8988T (cell line): ENCODE results near the gene POU3F1.

ENCODE experiments used
- DNase-seq: peaks from one replicate; pipeline ENCODE4 v3.0.0; 2011

POU3F1 gene

GRCh38 chr1:38026592-38027200, 19.9 kb downstream of the POU3F1 start:
- no peak for DNase-seq

DNA sequence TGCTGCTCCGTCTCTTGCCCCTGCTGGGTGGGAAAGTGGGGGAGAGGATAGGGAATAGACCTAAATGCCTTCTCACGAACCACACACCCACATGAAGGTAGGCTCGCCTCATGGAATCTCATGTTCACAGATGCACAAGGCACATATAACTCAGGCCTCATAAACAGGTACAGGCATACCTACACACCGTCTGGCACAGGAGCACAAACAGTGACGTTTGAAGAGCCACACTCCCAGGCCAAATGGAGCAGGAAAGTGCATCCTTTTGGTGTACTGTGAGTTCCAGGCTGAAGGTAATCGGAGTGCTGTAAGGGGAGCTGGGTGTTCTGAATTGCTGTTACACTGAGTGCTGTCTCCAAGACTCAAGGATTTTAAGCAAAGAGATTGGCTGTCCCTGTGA, 20.9 kb downstream of the POU3F1 start:
- no peak for DNase-seq

DNA sequence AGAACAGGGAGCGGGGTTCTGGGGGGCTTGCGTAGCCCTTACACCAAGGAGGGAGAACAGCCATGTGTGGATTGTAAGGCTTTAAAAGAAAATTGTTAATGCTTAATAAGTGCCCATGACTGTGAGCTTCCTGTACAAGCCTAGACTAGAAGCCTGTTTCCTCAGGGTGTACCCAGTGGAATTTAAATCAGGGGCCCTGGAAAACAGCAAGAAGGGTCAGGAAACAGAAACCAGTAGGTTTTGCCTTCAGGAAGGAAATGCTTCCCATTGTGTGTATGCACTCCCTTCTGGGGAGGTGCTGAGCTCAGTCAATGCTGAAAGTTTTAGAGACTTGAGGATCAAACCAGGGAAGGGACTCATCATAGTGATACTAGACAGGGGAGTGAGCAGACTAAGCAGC, 21.4 kb downstream of the POU3F1 start:
- no peak for DNase-seq

DNA sequence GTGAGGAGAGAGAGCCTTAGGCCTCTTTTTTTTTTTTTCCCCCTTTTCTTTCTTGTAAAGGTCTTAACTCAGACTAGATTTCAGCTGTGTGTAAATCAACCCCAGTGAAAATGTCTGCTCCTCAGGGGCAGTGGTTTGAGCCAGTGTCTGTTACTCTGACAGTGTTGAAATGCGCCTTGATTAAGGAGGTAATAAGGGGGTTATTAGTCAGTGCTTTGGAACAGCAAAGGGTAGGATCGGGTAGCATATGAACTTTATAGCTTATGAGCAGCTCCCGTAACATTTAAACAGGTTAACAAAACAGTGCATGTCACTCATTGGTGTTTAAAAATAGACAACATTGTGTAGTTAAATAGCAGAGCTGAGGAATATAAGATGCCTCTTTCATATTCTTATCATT, 23.8 kb downstream of the POU3F1 start:
- DNase-seq, result no peak

DNA sequence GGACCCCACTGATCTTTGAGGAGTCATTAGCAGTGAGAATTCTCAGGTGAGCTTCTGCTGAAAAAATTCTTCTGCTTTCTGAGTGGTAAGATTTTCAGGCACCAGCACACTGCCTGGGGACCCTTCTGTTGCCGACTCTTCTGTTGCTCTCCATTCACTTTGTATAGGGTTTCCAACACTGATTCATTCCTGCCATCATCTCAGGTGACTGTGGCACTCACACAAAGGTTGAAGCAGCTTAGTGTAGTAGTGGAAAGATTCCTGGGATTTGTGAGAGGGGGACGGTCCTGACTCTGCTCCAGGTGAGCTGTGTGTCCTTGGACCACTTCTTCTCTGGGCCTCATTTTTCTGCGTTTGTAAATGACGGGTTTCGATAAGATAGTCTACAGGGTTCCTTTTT, 24.6 kb downstream of the POU3F1 start:
- DNase-seq, result no peak

GRCh38 chr1:38020396-38020795, 26.2 kb downstream of the POU3F1 start:
- DNase-seq, result no peak

DNA sequence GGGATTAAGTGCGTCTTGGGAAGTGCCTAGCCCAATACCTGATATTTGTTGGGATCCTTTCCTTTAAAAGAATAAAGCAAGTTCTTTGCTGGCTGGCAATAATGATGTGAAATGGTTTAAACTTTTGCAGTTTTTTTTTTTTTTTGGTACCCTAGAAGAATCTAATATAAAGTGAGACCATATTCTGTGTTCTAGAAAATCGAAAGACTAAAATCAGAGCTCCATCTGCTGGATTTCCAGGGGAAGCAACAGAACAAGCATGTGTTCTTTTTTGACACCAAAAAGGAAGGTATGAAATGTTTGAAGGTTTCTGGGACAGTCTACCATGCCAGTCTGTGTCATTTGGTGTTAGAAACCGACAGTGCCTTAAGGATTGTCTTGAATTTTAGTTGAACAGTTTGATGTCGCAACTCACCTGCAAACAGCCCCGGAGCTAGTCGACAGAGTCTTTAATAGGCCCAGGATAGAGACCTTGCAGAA, 27.7 kb downstream of the POU3F1 start:
- DNase-seq, result no peak

DNA sequence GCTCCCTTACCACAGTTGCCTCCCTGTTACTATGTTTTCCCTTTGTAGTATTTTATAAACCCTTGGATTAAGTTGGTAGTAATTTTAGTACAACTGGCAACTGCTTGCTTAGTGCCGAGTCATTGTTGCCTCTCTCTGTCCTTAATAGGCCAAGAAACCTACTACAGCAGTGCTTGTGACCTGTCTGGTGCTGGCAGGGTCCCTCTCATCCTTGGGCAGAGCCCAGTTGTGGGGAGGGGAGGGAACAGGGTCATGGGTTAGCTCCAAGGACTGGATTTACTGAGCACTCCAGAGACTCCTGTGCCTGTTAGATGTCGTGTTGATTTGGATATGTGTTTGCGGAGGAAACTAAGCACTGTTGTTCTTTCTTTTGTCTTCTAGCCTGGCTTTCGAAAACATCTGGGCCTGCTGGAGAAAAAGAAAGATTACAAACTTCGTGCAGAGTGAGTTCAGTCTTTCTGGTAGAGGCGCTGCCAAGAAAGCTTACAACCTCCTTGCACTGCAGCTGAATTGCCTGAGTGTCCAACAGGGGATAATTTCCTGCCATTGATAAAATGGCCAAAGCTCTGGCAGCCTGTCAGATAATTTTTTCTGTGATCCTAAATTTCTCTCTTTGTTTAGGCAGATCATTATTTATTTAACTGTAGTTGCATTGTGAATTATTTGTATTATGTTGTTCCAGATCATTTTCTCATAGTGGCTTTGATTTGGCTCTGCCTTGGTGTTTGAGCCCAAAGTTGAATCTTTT, 30.4 kb downstream of the POU3F1 start:
- no peak for DNase-seq

- DNase-seq, result no peak
These were observed 31.7 kb downstream of the POU3F1 start for GRCh38 chr1:38014724-38015424.

DNA sequence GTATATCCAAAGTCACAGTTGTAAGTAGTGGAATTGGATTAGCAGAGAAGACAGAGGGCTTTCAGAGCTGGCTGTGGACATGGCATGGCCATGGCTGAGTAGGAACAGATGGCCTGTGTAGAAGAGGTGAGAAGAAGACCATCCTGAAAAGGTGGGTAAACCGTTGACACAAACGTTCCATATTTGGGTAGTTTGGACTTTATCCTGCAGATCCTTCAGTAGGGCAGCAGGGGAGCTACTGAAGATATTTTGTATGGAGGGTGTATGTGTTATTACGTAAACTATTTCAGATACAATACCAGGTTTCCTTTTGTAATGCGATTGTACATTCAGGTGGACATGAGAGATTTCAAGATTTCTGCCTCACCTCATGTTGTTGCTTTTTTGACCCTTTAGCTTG, 32.4 kb downstream of the POU3F1 start:
- DNase-seq, result no peak

- DNase-seq, result no peak
These were observed 33.4 kb downstream of the POU3F1 start for GRCh38 chr1:38013227-38013622.

- DNase-seq, result peak; percentile 51
These were observed 34.0 kb downstream of the POU3F1 start, which contains the start of gene UTP11 for GRCh38 chr1:38012363-38013226. Gene UTP11, plus strand, starts transcription at chr1:38012734. Its CDS starts 69 bp downstream, at chr1:38012803.

- no peak for DNase-seq
These were observed 36.8 kb downstream of the POU3F1 start for GRCh38 chr1:38009841-38010180.

DNA sequence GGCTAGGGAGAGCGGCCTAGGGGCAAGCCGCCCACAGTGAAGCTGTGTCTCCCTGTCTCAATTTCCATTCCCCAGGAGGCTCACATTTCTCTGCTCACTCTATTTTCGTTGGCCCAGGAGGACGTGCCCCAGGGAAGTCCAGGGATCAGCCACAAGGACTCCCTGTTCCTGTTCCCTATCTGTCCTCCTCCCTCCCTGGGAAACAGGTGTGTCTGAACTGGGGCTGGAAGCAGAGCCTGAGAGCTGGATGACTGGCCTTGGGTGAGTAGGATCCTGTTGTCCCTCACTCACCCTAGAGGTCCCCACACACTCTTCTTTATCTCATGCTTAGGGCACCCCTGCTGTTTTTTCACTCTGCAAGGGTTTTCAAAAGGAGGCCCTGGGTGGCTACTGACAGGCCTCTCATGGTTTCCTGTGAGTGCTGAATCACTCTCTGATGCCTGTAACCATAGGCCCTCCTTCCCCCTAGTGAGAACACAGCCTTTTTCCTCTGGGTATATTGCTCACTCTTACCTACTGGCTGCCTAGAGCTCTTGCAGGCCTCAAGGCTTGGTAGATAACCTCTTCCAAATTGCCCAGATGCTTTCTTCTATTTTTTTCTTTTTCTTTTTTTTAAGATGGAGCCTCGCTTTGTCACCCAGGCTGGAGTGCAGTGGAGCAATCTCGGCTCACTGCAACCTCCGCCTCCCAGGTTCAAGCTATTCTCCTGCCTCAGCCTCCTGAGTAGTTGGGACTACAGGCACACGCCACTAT, 37.3 kb downstream of the POU3F1 start:
- no peak for DNase-seq

GRCh38 chr1:38006008-38006828, 40.4 kb downstream of the POU3F1 start:
- no peak for DNase-seq

- DNase-seq, result peak; percentile 44
These were observed 41.2 kb downstream of the POU3F1 start, which contains the start of gene FHL3 for GRCh38 chr1:38005195-38006007. Gene FHL3, minus strand, starts transcription at chr1:38005514. Its CDS starts 6,102 bp downstream, at chr1:37999412.

DNA sequence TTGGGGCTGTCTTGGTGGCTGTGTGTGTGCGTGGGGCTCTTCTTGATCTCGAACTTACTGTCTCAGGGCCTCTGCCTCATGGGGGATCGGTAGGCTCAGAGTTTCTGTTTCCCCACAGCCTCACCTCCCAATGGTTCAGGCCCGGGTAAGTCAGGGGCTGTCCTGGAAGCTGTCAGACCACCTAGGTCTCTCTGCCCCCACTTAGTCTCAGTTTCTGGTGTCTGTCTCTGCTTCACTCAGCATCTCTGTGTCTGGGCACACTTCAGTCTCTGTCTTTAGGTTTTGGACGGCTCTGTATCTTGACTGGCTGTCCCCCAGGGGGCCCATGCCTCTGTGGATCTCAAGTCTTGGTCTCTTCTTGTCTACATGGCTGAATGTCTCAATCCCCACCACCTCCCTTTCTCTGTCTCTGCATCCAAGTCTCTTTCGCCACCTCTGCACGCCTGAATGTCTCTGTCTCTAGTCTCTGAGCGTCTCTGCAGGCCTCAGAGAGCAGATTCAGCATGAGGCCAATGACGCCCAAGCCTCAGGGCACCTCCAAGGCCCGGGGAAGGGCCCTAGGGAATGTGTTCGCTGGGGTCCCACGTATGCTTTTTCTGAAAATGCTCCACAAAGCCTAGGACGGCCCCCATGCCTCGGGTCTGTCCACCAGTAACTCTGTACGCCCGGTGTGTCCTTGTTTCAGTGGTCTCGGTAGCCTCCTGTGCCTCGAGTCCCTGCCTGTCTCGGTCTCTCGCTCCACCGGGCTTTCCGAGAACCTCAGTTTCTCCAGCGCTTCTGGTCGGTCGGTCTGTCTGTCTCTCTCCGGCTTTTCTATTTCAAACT, 42.1 kb downstream of the POU3F1 start:
- no peak for DNase-seq

DNA sequence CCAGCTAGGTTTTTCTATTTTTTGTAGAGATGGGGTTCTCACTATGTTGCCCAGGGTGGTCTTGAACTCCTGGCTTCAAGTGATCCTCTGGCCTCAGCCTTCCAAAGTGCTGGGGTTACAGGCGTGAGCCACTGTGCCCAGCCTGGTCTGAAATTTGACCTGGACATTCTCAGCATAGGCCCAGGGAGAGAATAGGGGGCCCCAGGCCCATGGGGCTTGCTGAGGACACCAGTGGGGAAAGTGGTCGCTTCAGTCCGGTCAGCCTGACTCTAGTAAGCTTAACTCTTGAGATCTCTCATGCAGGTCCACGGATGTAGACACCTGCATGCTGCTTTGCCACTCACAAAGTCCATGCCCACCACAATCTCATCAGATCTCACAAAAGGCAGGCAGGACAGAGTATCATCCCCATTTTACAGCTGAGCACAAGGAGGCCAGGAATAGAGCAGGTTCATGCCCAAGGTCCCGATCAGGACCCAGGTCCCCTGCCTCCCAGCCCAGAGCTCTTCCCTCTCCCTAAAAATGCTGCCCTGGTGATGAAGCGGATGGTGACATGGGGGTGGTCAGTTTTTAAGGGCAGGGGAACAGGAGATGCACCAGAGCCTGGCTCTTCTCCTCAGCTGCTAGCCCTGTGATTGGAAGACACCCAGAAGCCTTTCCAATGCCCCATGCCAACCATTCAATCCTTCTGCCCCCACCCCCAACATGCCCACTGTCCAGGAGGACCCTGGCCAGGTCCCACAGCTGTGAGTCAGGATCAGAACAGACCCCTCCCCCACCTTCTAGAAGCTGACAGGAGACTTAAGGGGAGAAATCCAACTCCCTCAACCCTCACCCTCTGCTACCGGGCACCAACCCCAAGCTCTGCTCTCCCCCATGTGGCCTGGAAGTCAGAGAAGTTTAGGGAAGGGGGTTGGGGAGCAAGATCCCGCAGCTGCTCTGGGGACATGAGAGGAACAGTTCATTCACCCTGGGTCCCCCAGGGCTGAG, 43.0 kb downstream of the POU3F1 start:
- DNase-seq, result no peak
